HepG2 (cell line): ENCODE measurements around the gene LAPTM4A. TPM values are rescaled to one million over a fixed set of nuclear protein-coding genes. Genes with fewer than 3 reads are reported as not detected.
A peak's percentile ranks its signal among the peaks of the same experiment; 100 is the strongest.

Source experiments
- AHDC1 ChIP-seq: sonication (generic); formaldehyde crosslinking; IDR thresholded peaks from 2 replicates; pipeline ENCODE4 v1.5.1; 2020; ENCODE audit warnings: mild to moderate bottlenecking, missing genetic modification reagents, borderline replicate concordance
- ARHGAP35 ChIP-seq: sonication (generic); formaldehyde crosslinking; IDR thresholded peaks from 2 replicates; pipeline ENCODE4 v1.9.0; 2022; ENCODE audit warnings: mild to moderate bottlenecking, inconsistent platforms, moderate library complexity, missing genetic modification reagents, borderline replicate concordance
- ARNTL ChIP-seq: sonication (generic); formaldehyde crosslinking; IDR thresholded peaks from 2 replicates; pipeline ENCODE4 v1.4.0; 2020; ENCODE audit warnings: mild to moderate bottlenecking, missing genetic modification reagents
- ATF4 ChIP-seq, 2 experiments: fragments of 450-650 bp in 1 of 2; sonication (generic) in 1 of 2; formaldehyde crosslinking; IDR thresholded peaks; 2 replicates each; pipeline versions ENCODE4 v1.5.0 to v1.8.0; 2020 to 2022; ENCODE audit warnings: mild to moderate bottlenecking in 1 of 2, missing genetic modification reagents in 1 of 2
- DNMT1 ChIP-seq: sonication (generic); formaldehyde crosslinking; IDR thresholded peaks from 2 replicates; pipeline ENCODE4 v1.5.1; 2020; ENCODE audit warnings: mild to moderate bottlenecking, missing genetic modification reagents
- FLYWCH1 ChIP-seq: sonication (generic); formaldehyde crosslinking; IDR thresholded peaks from 2 replicates; pipeline ENCODE4 v1.8.1; 2023; ENCODE audit warnings: mild to moderate bottlenecking, missing genetic modification reagents
- FOXO1 ChIP-seq: sonication (generic); formaldehyde crosslinking; IDR thresholded peaks from 2 replicates; pipeline ENCODE4 v1.4.0; 2020; ENCODE audit warnings: missing genetic modification reagents
- KAT8 ChIP-seq: IDR thresholded peaks from 2 replicates; pipeline ENCODE4 v1.6.1; 2016; ENCODE audit warnings: missing genetic modification reagents, missing compliant biosample characterization
- KDM6A ChIP-seq: IDR thresholded peaks from 2 replicates; pipeline ENCODE4 v1.6.1; 2016; ENCODE audit warnings: low read depth
- MXD3 ChIP-seq: IDR thresholded peaks from 2 replicates; pipeline ENCODE4 v1.6.1; 2016; ENCODE audit warnings: mild to moderate bottlenecking, missing biosample characterization, missing genetic modification reagents
- PTBP1 ChIP-seq: fragments of 200-400 bp; formaldehyde crosslinking; IDR thresholded peaks from 2 replicates; pipeline ENCODE4 v1.6.1; 2018; ENCODE audit warnings: low read length, low read depth; ENCODE audit not compliant: poor library complexity, severe bottlenecking
- SRY ChIP-seq: sonication (generic); formaldehyde crosslinking; IDR thresholded peaks from 2 replicates; pipeline ENCODE4 v1.8.0; 2022; ENCODE audit warnings: mild to moderate bottlenecking, missing genetic modification reagents
- TGIF2 ChIP-seq: IDR thresholded peaks from 2 replicates; pipeline ENCODE4 v1.6.1; 2016; ENCODE audit warnings: control low read depth, missing compliant biosample characterization
- ZFAT ChIP-seq: sonication (generic); formaldehyde crosslinking; conservative IDR thresholded peaks from 2 replicates; pipeline ENCODE4 v1.8.1; 2023; ENCODE audit warnings: missing genetic modification reagents, inconsistent platforms
- ZMYM4 ChIP-seq: sonication (generic); formaldehyde crosslinking; IDR thresholded peaks from 2 replicates; pipeline ENCODE4 v1.8.1; 2023; ENCODE audit warnings: mild to moderate bottlenecking, missing genetic modification reagents
- ZNF101 ChIP-seq: sonication (generic); formaldehyde crosslinking; IDR thresholded peaks from 2 replicates; pipeline ENCODE4 v1.4.0; 2020; ENCODE audit warnings: mild to moderate bottlenecking, low read depth, missing genetic modification reagents, borderline replicate concordance
- ZNF547 ChIP-seq: sonication (generic); formaldehyde crosslinking; IDR thresholded peaks from 2 replicates; pipeline ENCODE4 v1.5.1; 2020; ENCODE audit warnings: mild to moderate bottlenecking, missing genetic modification reagents
- polyA plus RNA-seq, 8 experiments: library from polyadenylated mRNA; depleted of rRNA in 3 of 8; stranded (reverse) in 7 of 8; unstranded in 1 of 8; fragments of >200 nt; fragmentation: Illumina TruSeq in 4 of 8; extraction: Trizol in 4 of 8; gene quantifications; 2 replicates each; pipeline versions ENCODE4 v1.2.1 to v1.2.3, GENCODE V29; 2011 to 2016; ENCODE audit warnings: low read depth in 4 of 8, missing spikeins in 1 of 8, mixed read lengths in 1 of 8; ENCODE audit not compliant: insufficient read depth in 1 of 8
- total RNA-seq, 5 experiments: library from RNA; depleted of rRNA; stranded (reverse); fragments of >200 nt; fragmentation: Illumina TruSeq; extraction: Trizol; gene quantifications; 2 replicates each; pipeline ENCODE4 v1.2.3, GENCODE V29; 2016; ENCODE audit warnings: low read depth in 1 of 5

LAPTM4A gene
- total and polyA plus RNA-seq, 2 of the 13 experiments (the other 11 are each of a cell fraction or from before 2014, with no cell fraction given), result 116 to 558 TPM

GRCh38 chr2:19989667-19990415 lies 61.6 kb downstream of the LAPTM4A start, which contains the start of gene WDR35 (continued):
- TF ChIP-seq AHDC1 (CRISPR knock-in tag), result 0 out of 2 replicates have a peak, but pooled peaks have one; percentile 16
- TF ChIP-seq ATF4 (CRISPR knock-in tag; IDR thresholded peaks at IDR 0.05), result peak in 1 of 2 experiments; percentile 66; a peak in 2 of 4 replicates
- TF ChIP-seq ARHGAP35 (CRISPR knock-in tag), result peak; percentile 68; the same call in 1 of the 2 replicates
- TF ChIP-seq KDM6A, result no peak
- TF ChIP-seq MXD3, result peak; percentile 98
- peak; percentile 92 for TF ChIP-seq KAT8 (CRISPR knock-in tag)
- peak; percentile 17 for TF ChIP-seq ARNTL (CRISPR knock-in tag)
- TF ChIP-seq FLYWCH1 (CRISPR knock-in tag), result 0 out of 2 replicates have a peak, but pooled peaks have one; percentile 6
- peak; percentile 66 for TF ChIP-seq FOXO1
- peak; percentile 95 for TF ChIP-seq ZMYM4 (CRISPR knock-in tag)
- TF ChIP-seq PTBP1, result no peak
- peak; percentile 63; the same call in 1 of the 2 replicates for TF ChIP-seq SRY (CRISPR knock-in tag)
- TF ChIP-seq ZNF547, result peak; percentile 92
- TF ChIP-seq DNMT1, result peak; percentile 94
- TF ChIP-seq TGIF2 (CRISPR knock-in tag), result peak; percentile 91
- TF ChIP-seq ZFAT (CRISPR knock-in tag), result no peak; the same call in 1 of the 2 replicates
- no peak for TF ChIP-seq ZNF101 (CRISPR knock-in tag)
